BE2C (cell line): ENCODE data around the gene ALPL.
A peak's percentile ranks its signal among the peaks of the same experiment; 100 is the strongest.

ENCODE experiments used
- DNase-seq: peaks from one replicate; pipeline ENCODE4 v3.0.0-alpha.2; 2020
- H3K27me3 ChIP-seq: fragments of 250-450 bp; sonication (Bioruptor Pico); 2 replicates; pipeline ENCODE4 v1.5.1; 2020; ENCODE audit warnings: mild to moderate bottlenecking
- H3K36me3 ChIP-seq: fragments of 250-450 bp; sonication (Bioruptor Pico); 2 replicates; pipeline ENCODE4 v1.5.1; 2020; ENCODE audit warnings: mild to moderate bottlenecking
- H3K4me1 ChIP-seq: fragments of 250-450 bp; sonication (Bioruptor Pico); 2 replicates; pipeline ENCODE4 v1.5.1; 2020
- H3K4me3 ChIP-seq: 2 replicates; pipeline ENCODE4 v1.5.1; 2011; ENCODE audit warnings: low read depth, low read length
- H3K9me3 ChIP-seq: fragments of 250-450 bp; sonication (Bioruptor Pico); 2 replicates; pipeline ENCODE4 v1.5.1; 2020
- TF ChIP-seq, protein P1 (sequence below): IDR thresholded peaks from 2 replicates; pipeline ENCODE4 v1.5.1; 2012; ENCODE audit warnings: mild to moderate bottlenecking, low read depth, low read length

Gene ALPL

DNA sequence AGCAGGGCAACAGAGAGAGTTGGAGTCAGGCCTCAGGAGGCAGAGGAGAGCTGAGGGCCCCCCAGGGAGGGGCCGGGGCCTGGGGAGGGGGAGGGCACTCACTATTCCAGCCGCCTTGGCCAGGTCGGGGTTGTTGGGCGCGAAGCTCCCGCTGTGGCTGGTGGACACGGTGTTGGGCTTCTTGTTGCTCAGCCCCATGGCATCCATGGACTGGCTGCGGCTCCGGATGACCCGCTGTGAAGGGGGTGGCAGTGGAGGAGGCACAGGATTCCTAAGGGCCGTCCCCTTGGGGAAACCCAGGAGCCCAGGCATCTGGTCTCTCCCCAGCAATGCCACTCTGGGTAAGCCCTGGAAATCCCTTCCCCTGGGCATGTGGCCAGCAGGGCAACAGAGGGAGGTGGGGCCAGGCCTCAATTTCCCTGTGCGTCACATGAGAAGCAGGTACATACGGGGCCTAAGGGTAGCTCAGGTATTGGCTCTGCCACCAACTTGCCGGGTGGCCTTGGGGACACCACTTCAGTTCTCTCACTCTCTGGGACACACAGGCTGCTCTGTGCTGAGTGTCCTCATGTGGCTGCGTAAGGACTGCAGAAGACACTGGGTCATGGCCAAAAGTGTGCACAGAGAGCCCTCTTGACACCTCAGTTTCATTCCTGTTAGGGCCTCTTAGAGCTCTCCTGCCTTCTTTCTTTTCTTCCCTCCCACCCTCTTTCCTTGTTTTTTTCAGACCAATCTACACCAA, 96.9 kb downstream of the ALPL start:
- H3K27me3 ChIP-seq: no peaks in the 10 kb centered on the region
- H3K36me3 ChIP-seq: no peaks in the 10 kb centered on the region
- TF ChIP-seq, protein P1, sequence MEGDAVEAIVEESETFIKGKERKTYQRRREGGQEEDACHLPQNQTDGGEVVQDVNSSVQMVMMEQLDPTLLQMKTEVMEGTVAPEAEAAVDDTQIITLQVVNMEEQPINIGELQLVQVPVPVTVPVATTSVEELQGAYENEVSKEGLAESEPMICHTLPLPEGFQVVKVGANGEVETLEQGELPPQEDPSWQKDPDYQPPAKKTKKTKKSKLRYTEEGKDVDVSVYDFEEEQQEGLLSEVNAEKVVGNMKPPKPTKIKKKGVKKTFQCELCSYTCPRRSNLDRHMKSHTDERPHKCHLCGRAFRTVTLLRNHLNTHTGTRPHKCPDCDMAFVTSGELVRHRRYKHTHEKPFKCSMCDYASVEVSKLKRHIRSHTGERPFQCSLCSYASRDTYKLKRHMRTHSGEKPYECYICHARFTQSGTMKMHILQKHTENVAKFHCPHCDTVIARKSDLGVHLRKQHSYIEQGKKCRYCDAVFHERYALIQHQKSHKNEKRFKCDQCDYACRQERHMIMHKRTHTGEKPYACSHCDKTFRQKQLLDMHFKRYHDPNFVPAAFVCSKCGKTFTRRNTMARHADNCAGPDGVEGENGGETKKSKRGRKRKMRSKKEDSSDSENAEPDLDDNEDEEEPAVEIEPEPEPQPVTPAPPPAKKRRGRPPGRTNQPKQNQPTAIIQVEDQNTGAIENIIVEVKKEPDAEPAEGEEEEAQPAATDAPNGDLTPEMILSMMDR: no peak
- no peak overlapping the region for H3K4me3 ChIP-seq
- no peaks in the 10 kb centered on the region for H3K9me3 ChIP-seq
- no peak for DNase-seq
- peaks cover 3% of the 10 kb centered on the region; the same call in 1 of the 2 replicates for H3K4me1 ChIP-seq

DNA sequence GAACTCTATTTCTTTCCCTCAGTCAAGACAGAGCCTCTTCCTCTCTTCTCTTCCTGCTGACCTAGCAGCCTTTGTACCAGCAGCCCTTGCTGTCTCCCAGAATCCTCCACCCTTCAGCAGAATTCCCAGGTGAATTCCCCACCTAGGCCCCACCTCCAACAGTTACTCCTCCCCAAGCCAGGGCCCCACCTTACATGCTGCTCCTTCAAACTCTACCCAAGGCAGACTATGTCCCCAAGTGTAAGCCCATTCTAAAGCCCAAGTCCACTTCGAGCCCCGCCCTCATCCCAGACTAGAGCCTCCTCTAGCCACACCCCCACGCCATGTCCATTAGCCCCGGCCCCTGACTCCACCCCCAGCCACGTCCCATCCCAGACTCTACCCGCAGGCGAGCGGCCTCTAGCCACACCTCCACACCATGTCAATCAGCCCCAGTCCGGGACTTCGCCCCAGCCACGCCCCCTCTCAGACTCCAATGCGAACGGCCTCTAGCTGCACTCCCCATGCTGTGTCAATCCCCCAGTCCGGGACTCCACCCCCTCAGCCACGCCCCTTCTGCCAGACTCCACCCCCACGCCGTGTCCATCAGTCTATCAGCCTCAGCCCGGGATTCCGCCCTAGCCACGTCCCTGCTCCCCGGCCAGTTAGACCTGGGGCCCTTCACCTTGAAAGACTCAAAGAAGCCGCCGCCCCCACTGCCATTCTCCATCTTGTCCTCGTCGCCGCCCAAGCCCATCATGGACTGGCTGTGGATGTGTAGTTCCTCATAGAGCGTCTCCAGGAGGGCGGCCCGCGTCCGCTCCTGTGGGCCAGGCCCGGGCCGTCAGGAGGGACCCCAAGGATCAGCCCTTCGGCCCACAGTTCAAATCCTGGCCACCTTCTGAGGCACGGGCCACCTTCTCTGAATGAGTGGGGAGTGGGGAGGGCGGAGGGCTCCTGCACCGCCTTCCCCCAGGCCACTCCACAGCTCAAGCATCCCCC, 98.6 kb downstream of the ALPL start:
- Histone ChIP-seq H3K4me1 (peaks cover 3% of the 10 kb centered on the region; the same call in 1 of the 2 replicates), H3K4me3 (no peak overlapping the region), H3K36me3 (no peaks in the 10 kb centered on the region), H3K9me3 (no peaks in the 10 kb centered on the region), H3K27me3 (no peaks in the 10 kb centered on the region)
- TF ChIP-seq, protein P1: no peak
- DNase-seq: peak; percentile 97

DNA sequence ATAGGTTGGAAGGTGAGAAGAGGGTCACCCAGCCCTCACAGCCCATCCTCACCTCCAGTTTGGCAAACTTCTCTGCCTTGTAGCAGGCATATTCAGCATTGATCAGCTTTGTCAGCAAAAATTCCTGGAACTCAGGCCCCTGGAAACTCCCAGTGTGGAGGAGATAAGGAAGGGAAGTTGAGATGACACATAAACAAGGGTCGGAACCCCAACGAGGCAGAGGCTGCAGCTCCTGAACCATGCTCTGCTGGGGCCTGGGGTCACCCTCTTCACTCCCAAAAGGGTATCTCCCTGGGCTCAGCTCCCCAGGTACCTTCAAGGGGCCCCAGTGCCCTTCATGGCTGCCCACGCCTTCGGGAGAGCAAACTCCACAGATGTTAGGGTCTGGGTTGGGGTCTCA, 99.6 kb downstream of the ALPL start:
- H3K4me3 ChIP-seq: no peak overlapping the region
- no peaks in the 10 kb centered on the region for H3K9me3 ChIP-seq
- peaks cover 3% of the 10 kb centered on the region; the same call in 1 of the 2 replicates for H3K4me1 ChIP-seq
- TF ChIP-seq, protein P1: no peak
- no peak for DNase-seq
- H3K27me3 ChIP-seq: no peaks in the 10 kb centered on the region
- no peaks in the 10 kb centered on the region for H3K36me3 ChIP-seq

DNA sequence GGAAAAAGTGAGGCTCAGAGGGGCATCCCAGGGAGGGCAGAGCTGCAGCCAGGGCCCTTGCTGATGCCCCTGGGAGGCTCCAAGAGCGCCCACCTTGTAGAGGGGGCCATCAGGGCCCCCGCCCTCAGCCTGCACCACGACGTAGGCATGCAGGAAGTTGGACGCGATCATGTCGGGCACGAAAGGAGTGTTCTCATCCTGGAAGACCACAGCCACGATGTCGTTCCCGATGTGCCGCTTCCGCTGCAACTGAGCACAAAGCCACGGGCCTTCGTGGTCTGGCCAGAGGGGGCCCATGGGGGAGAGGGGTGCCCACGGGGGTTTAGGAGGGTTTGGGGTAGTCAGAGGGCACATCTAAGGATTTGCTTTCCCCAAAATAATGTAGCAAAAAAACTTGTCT, 100.8 kb downstream of the ALPL start:
- no peaks in the 10 kb centered on the region for H3K27me3 ChIP-seq
- H3K4me1 ChIP-seq: peaks cover 3% of the 10 kb centered on the region; the same call in 1 of the 2 replicates
- H3K4me3 ChIP-seq: no peak overlapping the region
- TF ChIP-seq, protein P1: no peak
- H3K36me3 ChIP-seq: no peaks in the 10 kb centered on the region
- no peaks in the 10 kb centered on the region for H3K9me3 ChIP-seq
- no peak for DNase-seq

DNA sequence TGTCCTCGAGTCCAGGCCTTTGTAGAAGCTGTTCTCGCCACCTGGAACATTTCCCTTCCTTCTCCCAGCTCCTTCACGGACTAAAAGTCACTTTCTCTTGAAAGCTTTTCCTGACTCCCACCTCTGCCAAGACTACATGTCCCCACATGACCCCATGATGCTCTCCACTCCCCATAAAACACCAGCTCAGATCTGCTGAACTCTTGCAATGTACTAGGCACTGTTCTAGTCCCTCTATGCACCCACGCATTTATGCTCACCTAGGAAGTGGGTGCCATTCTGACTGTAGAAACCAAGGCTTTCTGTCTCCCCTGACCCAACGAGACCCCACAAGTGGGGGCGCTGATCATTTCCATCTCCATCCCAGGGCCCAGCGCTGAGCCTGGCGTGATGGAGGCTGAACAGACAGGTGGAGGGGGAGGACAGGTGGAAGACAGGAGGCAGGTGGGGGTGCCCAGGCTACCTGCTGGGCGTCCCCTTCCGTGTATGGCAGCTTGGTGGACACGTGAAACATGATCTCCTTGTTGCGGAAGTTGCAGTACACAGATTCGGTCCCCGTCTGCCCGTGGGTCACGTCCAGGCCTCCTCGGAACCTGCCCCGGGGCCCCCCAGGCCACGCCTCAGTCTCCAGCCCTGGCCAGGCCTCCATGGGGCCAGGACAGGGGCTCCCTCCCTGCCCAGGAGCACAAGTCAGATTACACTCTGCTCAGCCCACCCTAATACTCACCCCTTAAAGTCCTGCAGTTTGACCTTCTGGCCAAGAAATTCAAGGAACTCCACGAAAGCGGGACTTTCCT, 102.0 kb downstream of the ALPL start:
- Histone ChIP-seq H3K4me1 (peaks cover 3% of the 10 kb centered on the region; the same call in 1 of the 2 replicates), H3K9me3 (no peaks in the 10 kb centered on the region), H3K4me3 (no peak overlapping the region), H3K36me3 (no peaks in the 10 kb centered on the region), H3K27me3 (no peaks in the 10 kb centered on the region)
- TF ChIP-seq, protein P1: no peak
- no peak for DNase-seq
